Measurements from ENCODE around the gene GORASP1. TPM values are rescaled to one million over a fixed set of nuclear protein-coding genes. Genes with fewer than 3 reads are reported as not detected.

GORASP1 gene
- polyA plus RNA-seq, 3 donors = 23.2 to 105 (median 31.2) TPM

- intact Hi-C loops (cut with micrococcal nuclease) = loop anchor here in 1 of 2 donors (10.0 kb wide), 1 partner anchor 182 kb away; the partner anchor contains the start of gene CX3CR1
- no peaks in the 10 kb centered on the region for H3K9me3 Mint-ChIP-seq
- H3K79me2 ChIP-seq (ENCODE audit: insufficient read depth, low read length) = peaks cover 49% of the 10 kb centered on the region
These were observed 4.7 kb downstream of the GORASP1 start for GRCh38 chr3:39102504-39103323.

More at GRCh38 chr3:39102504-39103323, 4.7 kb downstream of the GORASP1 start:
- Mint-ChIP-seq H3K4me1 (peaks cover 43% of the 10 kb centered on the region), H3K4me3 (no peak overlapping the region), H3K27me3 (ENCODE audit: low read depth in 3 of 3) (peaks cover 0 to 7% (median 4%) of the 10 kb centered on the region in 3 donors), H3K36me3 (peaks cover 49 to 51% of the 10 kb centered on the region in 2 donors), H3K27ac (peak overlapping the region in 5 of 7 donors; percentile 20 to 79 (median 57))
- no peak for DNase-seq
- TF ChIP-seq CTCF (IDR thresholded peaks at IDR 0.05) = no peak
- Histone ChIP-seq H3K9ac (ENCODE audit: insufficient read depth, low read length, poor library complexity, severe bottlenecking) (no peak overlapping the region), H2AFZ (ENCODE audit: insufficient read depth, low read depth, low read length, poor library complexity, severe bottlenecking) (no peak overlapping the region), H4K20me1 (ENCODE audit: insufficient read depth, low read length) (peaks cover 86% of the 10 kb centered on the region), H3K4me1 (ENCODE audit: control insufficient read depth in 1 of 2, insufficient read depth in 2 of 2, low read length in 2 of 2) (peaks cover 14 to 27% of the 10 kb centered on the region in 2 donors), H3K27me3 (ENCODE audit: control insufficient read depth in 2 of 2, insufficient read depth in 2 of 2, low read length in 2 of 2) (no peaks in the 10 kb centered on the region), H3K4me3 (replicated peaks in 1 of 3; ENCODE audit: low read depth in 2 of 3, low read length in 3 of 3) (no peak overlapping the region), H3K4me2 (replicated peaks; ENCODE audit: extremely low read depth, low read length, poor library complexity, severe bottlenecking) (no peak overlapping the region), H3K27ac (ENCODE audit: low read depth in 1 of 2, low read length in 2 of 2) (peak overlapping the region in 1 of 2 donors; percentile 39), H3K36me3 (replicated peaks in 1 of 2; ENCODE audit: control insufficient read depth in 1 of 2, insufficient read depth in 2 of 2, low read length in 2 of 2) (peaks cover 35 to 47% of the 10 kb centered on the region in 2 donors), H3K9me3 (replicated peaks in 1 of 2; ENCODE audit: control insufficient read depth in 1 of 2, insufficient read depth in 1 of 2, low read length in 2 of 2) (no peaks in the 10 kb centered on the region)
- 99% methylated on average over 8 of the region's 8 CpGs for WGBS (ENCODE audit: insufficient coverage)

All from CD14-positive monocyte (primary cell).